OCI-LY7 (cell line): ENCODE measurements around the gene UGT1A1. TPM values are rescaled to one million over a fixed set of nuclear protein-coding genes. Genes with fewer than 3 reads are reported as not detected.

ENCODE experiments used
- BruUV-seq: library from RNA; stranded (reverse); fragments of 400-500 nt; replicated peaks from 2 replicates; lab custom pipeline; 2021; lab: Mats Ljungman, UMichigan
- CTCF ChIA-PET: fragments of 300-600 bp; sonication (Branson Sonifier 250); formaldehyde crosslinking; loops from one replicate; lab custom pipeline; 2022; ENCODE audit warnings: antibody characterized with exemption; ENCODE audit not compliant: unreplicated experiment; lab: Charles Lee
- POLR2A ChIA-PET: fragments of 300-600 bp; sonication (Branson Sonifier 250); formaldehyde crosslinking; loops from one replicate; lab custom pipeline; 2022; ENCODE audit warnings: antibody characterized with exemption; lab: Charles Lee
- DNase-seq: peaks from one replicate; pipeline ENCODE4 v3.0.0-alpha.2; 2015; ENCODE audit warnings: low spot score
- H2AFZ ChIP-seq: fragments of 200-600 bp; sonication (generic), shearing (Covaris generic); 2 replicates; pipeline ENCODE4 v1.6.1; 2014; ENCODE audit warnings: mild to moderate bottlenecking, antibody characterized with exemption, low read length, moderate library complexity
- H3K27ac ChIP-seq: fragments of 200-600 bp; sonication (generic); 2 replicates; pipeline ENCODE4 v1.5.1; 2014; ENCODE audit warnings: mixed run types, low read depth, mild to moderate bottlenecking, moderate library complexity, low read length, inconsistent platforms; ENCODE audit not compliant: poor library complexity, severe bottlenecking
- H3K36me3 ChIP-seq: fragments of 200-600 bp; sonication (generic); 2 replicates; pipeline ENCODE4 v1.6.1; 2014; ENCODE audit warnings: mild to moderate bottlenecking, antibody characterized with exemption, low read length, moderate library complexity, mixed read lengths; ENCODE audit not compliant: insufficient read depth
- H3K4me1 ChIP-seq: fragments of 200-600 bp; sonication (generic); 2 replicates; pipeline ENCODE4 v1.5.1; 2014; ENCODE audit warnings: mild to moderate bottlenecking, low read length; ENCODE audit not compliant: insufficient read depth, poor library complexity, severe bottlenecking
- H3K4me2 ChIP-seq: fragments of 200-600 bp; sonication (generic); 2 replicates; pipeline ENCODE4 v1.6.1; 2014; ENCODE audit warnings: mild to moderate bottlenecking, low read length
- H3K4me3 ChIP-seq: fragments of 200-600 bp; sonication (generic); 2 replicates; pipeline ENCODE4 v1.5.1; 2014; ENCODE audit warnings: mild to moderate bottlenecking, low read depth, low read length; ENCODE audit not compliant: poor library complexity, severe bottlenecking
- H3K79me2 ChIP-seq: fragments of 200-600 bp; sonication (generic); 2 replicates; pipeline ENCODE4 v1.6.1; 2016; ENCODE audit warnings: low read depth, mild to moderate bottlenecking, low read length, moderate library complexity, mixed read lengths; ENCODE audit not compliant: insufficient read depth
- H3K9me2 ChIP-seq: fragments of 200-600 bp; sonication (generic); 2 replicates; pipeline ENCODE4 v1.6.1; 2016; ENCODE audit warnings: mild to moderate bottlenecking, low read length, mixed read lengths; ENCODE audit not compliant: insufficient read depth
- H3K9me3 ChIP-seq: fragments of 200-600 bp; sonication (generic); 2 replicates; pipeline ENCODE4 v1.6.1; 2014; ENCODE audit warnings: mild to moderate bottlenecking, mixed run types, low read length, mixed read lengths
- H4K20me1 ChIP-seq: fragments of 200-600 bp; sonication (generic); 2 replicates; pipeline ENCODE4 v1.6.1; 2014; ENCODE audit warnings: mild to moderate bottlenecking, antibody characterized with exemption, low read length, moderate library complexity, mixed read lengths; ENCODE audit not compliant: insufficient read depth
- CTCF ChIP-seq: fragments of 200-600 bp; sonication (generic); conservative IDR thresholded peaks from 2 replicates; pipeline ENCODE4 v1.5.1; 2014; ENCODE audit warnings: mild to moderate bottlenecking, antibody characterized with exemption, low read length, moderate library complexity, mixed read lengths
- EZH2phosphoT487 ChIP-seq: fragments of 200-600 bp; sonication (generic); IDR thresholded peaks from 2 replicates; pipeline ENCODE4 v1.6.1; 2018; ENCODE audit warnings: low read depth, borderline replicate concordance, mild to moderate bottlenecking, mixed run types, antibody characterized with exemption, low read length, moderate library complexity, mixed read lengths
- intact Hi-C: fragments of 100-400 bp; cut with micrococcal nuclease; formaldehyde crosslinking; loops from one replicate; pipeline ENCODE4 v1.10.0; 2022; ENCODE audit not compliant: unreplicated experiment
- total RNA-seq, 2 experiments: library from RNA; depleted of rRNA in 1 of 2; stranded (reverse); fragments of >200 nt in 1 of 2; shearing (Covaris generic) in 1 of 2; gene quantifications; 2 replicates each; pipeline ENCODE4 v1.2.3, GENCODE V29; 2014 to 2022

Gene UGT1A1
- total RNA-seq, 2 experiments from 2014 or later, result not detected

DNA sequence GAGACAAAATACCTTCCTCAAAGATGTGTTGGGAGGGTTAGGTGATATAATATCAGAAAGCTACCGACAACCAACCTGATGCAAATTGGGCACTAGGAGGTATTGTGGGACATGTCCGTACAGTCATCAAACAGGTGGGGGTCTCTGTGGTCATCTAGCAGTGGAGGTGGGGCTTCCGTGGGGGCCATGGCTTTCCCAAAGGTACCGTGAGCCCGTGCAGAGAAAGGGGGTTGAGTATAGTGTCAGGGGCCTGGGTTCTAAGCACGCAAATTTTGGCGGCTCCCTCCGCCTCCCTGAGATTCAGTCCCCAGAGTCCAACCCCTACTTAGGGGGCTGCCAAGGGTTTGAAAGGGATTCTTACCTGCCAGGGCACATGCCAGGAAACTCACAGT lies 61.6 kb downstream of the UGT1A1 start:
- no peak overlapping the region for H3K27ac ChIP-seq
- H3K9me3 ChIP-seq, result no peaks in the 10 kb centered on the region
- H3K36me3 ChIP-seq, result no peaks in the 10 kb centered on the region
- no TSS peak for BruUV-seq
- no peak for DNase-seq
- H2AFZ ChIP-seq, result no peak overlapping the region
- TF ChIP-seq EZH2phosphoT487 (no peak), CTCF (no peak)
- no peak overlapping the region for H3K4me3 ChIP-seq
- H3K4me2 ChIP-seq, result no peak overlapping the region
- no peaks in the 10 kb centered on the region for H3K79me2 ChIP-seq
- POLR2A ChIA-PET, result no interaction called here
- CTCF ChIA-PET, result no interaction called here
- no peaks in the 10 kb centered on the region for H4K20me1 ChIP-seq
- H3K4me1 ChIP-seq, result no peaks in the 10 kb centered on the region
- intact Hi-C loops, result no loop called here
- H3K9me2 ChIP-seq, result no peaks in the 10 kb centered on the region

DNA sequence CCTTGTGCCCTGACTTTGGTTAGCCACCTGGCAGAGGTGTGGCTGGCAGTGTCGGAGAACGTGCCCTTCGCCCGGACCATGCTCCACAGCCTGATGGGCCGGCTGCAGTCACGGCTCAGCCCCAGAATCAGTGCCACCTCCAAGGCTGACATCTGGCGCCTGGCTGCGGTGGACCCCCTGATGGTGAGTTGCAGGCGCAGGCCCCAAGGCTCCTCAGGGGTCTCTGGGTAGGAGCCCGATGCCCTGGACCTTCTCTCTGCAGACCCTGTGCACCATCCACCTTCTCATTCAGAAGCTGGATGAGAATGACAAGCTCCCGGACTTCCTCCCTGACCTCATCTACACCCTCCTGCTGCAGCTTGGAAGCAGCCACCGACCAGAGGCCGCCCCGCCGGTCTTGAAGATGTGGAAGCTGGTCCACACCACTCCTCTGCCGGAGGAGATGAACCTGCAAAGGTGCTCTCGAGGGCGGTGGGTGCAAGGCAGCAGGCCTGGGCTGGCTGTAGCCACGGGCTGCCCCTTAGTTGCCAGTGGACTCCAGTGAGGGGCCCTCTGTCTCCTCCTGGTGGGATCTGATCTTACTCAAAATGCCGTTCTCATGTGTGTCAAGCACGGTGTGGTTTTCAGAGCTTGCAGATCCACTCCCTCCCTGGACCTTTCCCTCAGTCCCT lies 62.2 kb downstream of the UGT1A1 start:
- no peak overlapping the region for H3K27ac ChIP-seq
- no peak overlapping the region for H3K4me2 ChIP-seq
- H3K9me2 ChIP-seq, result no peaks in the 10 kb centered on the region
- no peaks in the 10 kb centered on the region for H3K79me2 ChIP-seq
- no peak for DNase-seq
- TF ChIP-seq EZH2phosphoT487 (no peak), CTCF (no peak)
- no peaks in the 10 kb centered on the region for H4K20me1 ChIP-seq
- POLR2A ChIA-PET, result no interaction called here
- no peaks in the 10 kb centered on the region for H3K4me1 ChIP-seq
- H3K9me3 ChIP-seq, result no peaks in the 10 kb centered on the region
- BruUV-seq, result no TSS peak
- no peak overlapping the region for H3K4me3 ChIP-seq
- no peak overlapping the region for H2AFZ ChIP-seq
- CTCF ChIA-PET, result no interaction called here
- intact Hi-C loops, result no loop called here
- H3K36me3 ChIP-seq, result no peaks in the 10 kb centered on the region

Other genes starting within 250 kb of the UGT1A1 start
- gene USP40, start 193.5 kb upstream of the UGT1A1 start, total RNA-seq (2014; rRNA removed; shearing (Covaris generic)), result 1.2 and 1.7 TPM in 2 replicates
- 0.51 and 1.7 TPM in 2 replicates for gene USP40, start 193.5 kb upstream of the UGT1A1 start, total RNA-seq (2022)
- gene UGT1A8, start 142.6 kb upstream of the UGT1A1 start, total RNA-seq (2014; rRNA removed; shearing (Covaris generic)), result not detected in 2 replicates
- not detected in 2 replicates for gene UGT1A8, start 142.6 kb upstream of the UGT1A1 start, total RNA-seq (2022)
- gene UGT1A10, start 123.8 kb upstream of the UGT1A1 start, total RNA-seq (2014; rRNA removed; shearing (Covaris generic)), result not detected in 2 replicates
- gene UGT1A10, start 123.8 kb upstream of the UGT1A1 start, total RNA-seq (2022), result not detected in 2 replicates
- gene UGT1A9, start 88.4 kb upstream of the UGT1A1 start, total RNA-seq (2014; rRNA removed; shearing (Covaris generic)), result not detected in 2 replicates
- gene UGT1A9, start 88.4 kb upstream of the UGT1A1 start, total RNA-seq (2022), result not detected in 2 replicates
- gene UGT1A7, start 78.4 kb upstream of the UGT1A1 start, total RNA-seq (2014; rRNA removed; shearing (Covaris generic)), result not detected in 2 replicates
- not detected in 2 replicates for gene UGT1A7, start 78.4 kb upstream of the UGT1A1 start, total RNA-seq (2022)
- gene UGT1A6, start 67.4 kb upstream of the UGT1A1 start, total RNA-seq (2014; rRNA removed; shearing (Covaris generic)), result not detected in 2 replicates
- gene UGT1A6, start 67.4 kb upstream of the UGT1A1 start, total RNA-seq (2022), result not detected in 2 replicates
- not detected in 2 replicates for gene UGT1A5, start 47.4 kb upstream of the UGT1A1 start, total RNA-seq (2014; rRNA removed; shearing (Covaris generic))
- not detected in 2 replicates for gene UGT1A5, start 47.4 kb upstream of the UGT1A1 start, total RNA-seq (2022)
- gene UGT1A4, start 41.5 kb upstream of the UGT1A1 start, total RNA-seq (2014; rRNA removed; shearing (Covaris generic)), result not detected in 2 replicates
- not detected in 2 replicates for gene UGT1A4, start 41.5 kb upstream of the UGT1A1 start, total RNA-seq (2022)
- not detected in 2 replicates for gene UGT1A3, start 31.2 kb upstream of the UGT1A1 start, total RNA-seq (2014; rRNA removed; shearing (Covaris generic))
- gene UGT1A3, start 31.2 kb upstream of the UGT1A1 start, total RNA-seq (2022), result not detected in 2 replicates
- not detected in 2 replicates for gene MROH2A, start 18.1 kb downstream of the UGT1A1 start, total RNA-seq (2014; rRNA removed; shearing (Covaris generic))
- not detected in 2 replicates for gene MROH2A, start 18.1 kb downstream of the UGT1A1 start, total RNA-seq (2022)
- 79.9 and 94.3 TPM in 2 replicates for gene HJURP, start 94.3 kb downstream of the UGT1A1 start, total RNA-seq (2014; rRNA removed; shearing (Covaris generic))
- gene HJURP, start 94.3 kb downstream of the UGT1A1 start, total RNA-seq (2022), result 122 and 135 TPM in 2 replicates
- gene TRPM8, start 157.1 kb downstream of the UGT1A1 start, total RNA-seq (2014; rRNA removed; shearing (Covaris generic)), result not detected in 2 replicates
- gene TRPM8, start 157.1 kb downstream of the UGT1A1 start, total RNA-seq (2022), result not detected in 2 replicates